Osteocyte (in vitro differentiated cells): Measurements from ENCODE around the gene TNPO2. TPM values are rescaled to one million over a fixed set of nuclear protein-coding genes. Genes with fewer than 3 reads are reported as not detected.

Source experiments
- DNase-seq: peaks from one replicate; pipeline ENCODE4 v3.0.0; 2021; ENCODE audit warnings: mixed read lengths; ENCODE audit not compliant: unreplicated experiment; ENCODE audit errors: extremely low spot score
- H3K27ac Mint-ChIP-seq: one replicate; pipeline ENCODE4 v1.8.0; 2021; ENCODE audit warnings: mild to moderate bottlenecking, mixed read lengths; ENCODE audit not compliant: unreplicated experiment
- H3K27me3 Mint-ChIP-seq: one replicate; pipeline ENCODE4 v1.8.0; 2021; ENCODE audit warnings: mixed read lengths; ENCODE audit not compliant: unreplicated experiment
- H3K36me3 Mint-ChIP-seq: one replicate; pipeline ENCODE4 v1.8.0; 2021; ENCODE audit warnings: mixed read lengths; ENCODE audit not compliant: unreplicated experiment
- H3K4me1 Mint-ChIP-seq: one replicate; pipeline ENCODE4 v1.8.0; 2021; ENCODE audit warnings: mixed read lengths; ENCODE audit not compliant: unreplicated experiment
- H3K4me3 Mint-ChIP-seq: one replicate; pipeline ENCODE4 v1.8.0; 2021; ENCODE audit warnings: mild to moderate bottlenecking, moderate library complexity, mixed read lengths; ENCODE audit not compliant: unreplicated experiment
- H3K9me3 Mint-ChIP-seq: one replicate; pipeline ENCODE4 v1.8.0; 2021; ENCODE audit warnings: mixed read lengths; ENCODE audit not compliant: unreplicated experiment
- total RNA-seq: library from RNA; stranded (reverse); gene quantifications from 2 replicates; pipeline ENCODE4 v1.2.1, GENCODE V29; 2021
- TF ChIP-seq, protein P1 (sequence below): fragments of 200-600 bp; sonication (generic); IDR thresholded peaks from 2 replicates; pipeline ENCODE4 v1.5.0; 2021; ENCODE audit warnings: antibody characterized with exemption, mild to moderate bottlenecking, moderate library complexity

Gene TNPO2
- total RNA-seq, 1 donor from 2014 or later, result 93.3 TPM

GRCh38 chr19:12737835-12738351, 14.2 kb upstream of the TNPO2 start:
- peak overlapping the region; percentile 100 for H3K4me3 Mint-ChIP-seq
- no peak for DNase-seq
- TF ChIP-seq, protein P1, sequence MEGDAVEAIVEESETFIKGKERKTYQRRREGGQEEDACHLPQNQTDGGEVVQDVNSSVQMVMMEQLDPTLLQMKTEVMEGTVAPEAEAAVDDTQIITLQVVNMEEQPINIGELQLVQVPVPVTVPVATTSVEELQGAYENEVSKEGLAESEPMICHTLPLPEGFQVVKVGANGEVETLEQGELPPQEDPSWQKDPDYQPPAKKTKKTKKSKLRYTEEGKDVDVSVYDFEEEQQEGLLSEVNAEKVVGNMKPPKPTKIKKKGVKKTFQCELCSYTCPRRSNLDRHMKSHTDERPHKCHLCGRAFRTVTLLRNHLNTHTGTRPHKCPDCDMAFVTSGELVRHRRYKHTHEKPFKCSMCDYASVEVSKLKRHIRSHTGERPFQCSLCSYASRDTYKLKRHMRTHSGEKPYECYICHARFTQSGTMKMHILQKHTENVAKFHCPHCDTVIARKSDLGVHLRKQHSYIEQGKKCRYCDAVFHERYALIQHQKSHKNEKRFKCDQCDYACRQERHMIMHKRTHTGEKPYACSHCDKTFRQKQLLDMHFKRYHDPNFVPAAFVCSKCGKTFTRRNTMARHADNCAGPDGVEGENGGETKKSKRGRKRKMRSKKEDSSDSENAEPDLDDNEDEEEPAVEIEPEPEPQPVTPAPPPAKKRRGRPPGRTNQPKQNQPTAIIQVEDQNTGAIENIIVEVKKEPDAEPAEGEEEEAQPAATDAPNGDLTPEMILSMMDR, result no peak
- H3K9me3 Mint-ChIP-seq, result no peaks in the 10 kb centered on the region
- H3K27ac Mint-ChIP-seq, result peak overlapping the region; percentile 98
- H3K36me3 Mint-ChIP-seq, result peaks cover 9% of the 10 kb centered on the region
- no peaks in the 10 kb centered on the region for H3K27me3 Mint-ChIP-seq
- H3K4me1 Mint-ChIP-seq, result peaks cover 26% of the 10 kb centered on the region

- DNase-seq, result peak; percentile 96
- peaks cover 8% of the 10 kb centered on the region for H3K36me3 Mint-ChIP-seq
These were observed 13.5 kb upstream of the TNPO2 start, which contains the start of gene GET3 for GRCh38 chr19:12736995-12737834. Gene GET3 (plus strand): TSS chr19:12737497. CDS start chr19:12737506, 9 bp downstream.

GRCh38 chr19:12733369-12734214, 9.9 kb upstream of the TNPO2 start:
- Mint-ChIP-seq H3K9me3 (no peaks in the 10 kb centered on the region), H3K27me3 (no peaks in the 10 kb centered on the region), H3K4me3 (peak overlapping the region; percentile 93), H3K4me1 (peaks cover 37% of the 10 kb centered on the region), H3K27ac (peak overlapping the region; percentile 97), H3K36me3 (peaks cover 14% of the 10 kb centered on the region)
- TF ChIP-seq, protein P1, result peak; percentile 40
- no peak for DNase-seq

More at GRCh38 chr19:12736995-12737834, 13.5 kb upstream of the TNPO2 start, which contains the start of gene GET3:
- Mint-ChIP-seq H3K9me3 (no peaks in the 10 kb centered on the region), H3K4me1 (peaks cover 32% of the 10 kb centered on the region), H3K27ac (peak within 1 kb of the TSS; percentile 98), H3K27me3 (no peaks in the 10 kb centered on the region), H3K4me3 (peak within 1 kb of the TSS; percentile 100)
- TF ChIP-seq, protein P1, result no peak

GRCh38 chr19:12731337-12731736, 7.6 kb upstream of the TNPO2 start:
- TF ChIP-seq, protein P1, result no peak
- Mint-ChIP-seq H3K4me3 (no peak overlapping the region), H3K4me1 (peaks cover 23% of the 10 kb centered on the region), H3K27ac (no peak overlapping the region), H3K36me3 (peaks cover 19% of the 10 kb centered on the region), H3K9me3 (no peaks in the 10 kb centered on the region), H3K27me3 (no peaks in the 10 kb centered on the region)
- DNase-seq, result no peak
